Tibial nerve (tissue), 4 donors: ENCODE measurements around the gene INTS1. TPM values are rescaled to one million over a fixed set of nuclear protein-coding genes. Genes with fewer than 3 reads are reported as not detected.

Experiments used
- DNase-seq, 2 donors: peaks; one replicate each; pipeline ENCODE4 v3.0.0-alpha.2; 2019; ENCODE audit warnings: low spot score in 2 of 2
- H3K27ac ChIP-seq, 4 donors: fragments of 200-600 bp; sonication (generic) in 3 of 4; one replicate each; pipeline ENCODE4 v1.5.1; 2017 to 2019; ENCODE audit warnings: mild to moderate bottlenecking in 1 of 4
- H3K27me3 ChIP-seq, 2 donors: fragments of 200-600 bp; sonication (generic) in 1 of 2; one replicate each; pipeline versions ENCODE4 v1.5.1 to v1.6.0; 2017 to 2019
- H3K36me3 ChIP-seq, 3 donors: fragments of 200-600 bp; sonication (generic); one replicate each; pipeline ENCODE4 v1.5.1; 2018 to 2019
- H3K4me1 ChIP-seq, 4 donors: fragments of 200-600 bp; sonication (generic) in 3 of 4; one replicate each; pipeline ENCODE4 v1.5.1; 2017 to 2019
- H3K4me3 ChIP-seq, 4 donors: fragments of 200-600 bp; sonication (generic) in 3 of 4; one replicate each; pipeline ENCODE4 v1.5.1; 2017 to 2019; ENCODE audit warnings: mild to moderate bottlenecking in 1 of 4, moderate library complexity in 1 of 4
- H3K9me3 ChIP-seq, 4 donors: fragments of 200-600 bp; sonication (generic) in 3 of 4; one replicate each; pipeline ENCODE4 v1.5.1; 2017 to 2019
- EP300 ChIP-seq, 2 donors: sonication (generic); formaldehyde crosslinking; IDR thresholded peaks; one replicate each; pipeline ENCODE4 v1.6.1; 2017; ENCODE audit warnings: antibody characterized with exemption in 2 of 2, mild to moderate bottlenecking in 1 of 2
- POLR2A ChIP-seq, 2 donors: fragments of 450-650 bp; IDR thresholded peaks; one replicate each; pipeline ENCODE4 v1.6.1; 2017; ENCODE audit warnings: antibody characterized with exemption in 2 of 2, mild to moderate bottlenecking in 2 of 2, moderate library complexity in 2 of 2
- WGBS, 2 donors: methylation state at CpG; one replicate each; pipeline ENCODE4 v1.1.5; 2018; 5-methylcytosine and 5-hydroxymethylcytosine counted together
- total RNA-seq, 4 donors: library from RNA; depleted of rRNA; stranded (reverse); fragments of >200 nt; gene quantifications; one replicate each; pipeline ENCODE4 v1.1.0, GENCODE V29; 2016
- TF ChIP-seq, protein P1 (sequence below), 5 experiments: fragments of 200-600 bp in 3 of 5; fragments of 450-650 bp in 2 of 5; sonication (generic) in 3 of 5; IDR thresholded peaks; one replicate each; pipeline ENCODE4 v1.5.1; 2016 to 2019; ENCODE audit warnings: antibody characterized with exemption in 5 of 5, mild to moderate bottlenecking in 3 of 5, moderate library complexity in 2 of 5

The INTS1 gene
- total RNA-seq, 4 donors from 2014 or later, result 45.7 to 81.6 (median 52.3) TPM

DNA sequence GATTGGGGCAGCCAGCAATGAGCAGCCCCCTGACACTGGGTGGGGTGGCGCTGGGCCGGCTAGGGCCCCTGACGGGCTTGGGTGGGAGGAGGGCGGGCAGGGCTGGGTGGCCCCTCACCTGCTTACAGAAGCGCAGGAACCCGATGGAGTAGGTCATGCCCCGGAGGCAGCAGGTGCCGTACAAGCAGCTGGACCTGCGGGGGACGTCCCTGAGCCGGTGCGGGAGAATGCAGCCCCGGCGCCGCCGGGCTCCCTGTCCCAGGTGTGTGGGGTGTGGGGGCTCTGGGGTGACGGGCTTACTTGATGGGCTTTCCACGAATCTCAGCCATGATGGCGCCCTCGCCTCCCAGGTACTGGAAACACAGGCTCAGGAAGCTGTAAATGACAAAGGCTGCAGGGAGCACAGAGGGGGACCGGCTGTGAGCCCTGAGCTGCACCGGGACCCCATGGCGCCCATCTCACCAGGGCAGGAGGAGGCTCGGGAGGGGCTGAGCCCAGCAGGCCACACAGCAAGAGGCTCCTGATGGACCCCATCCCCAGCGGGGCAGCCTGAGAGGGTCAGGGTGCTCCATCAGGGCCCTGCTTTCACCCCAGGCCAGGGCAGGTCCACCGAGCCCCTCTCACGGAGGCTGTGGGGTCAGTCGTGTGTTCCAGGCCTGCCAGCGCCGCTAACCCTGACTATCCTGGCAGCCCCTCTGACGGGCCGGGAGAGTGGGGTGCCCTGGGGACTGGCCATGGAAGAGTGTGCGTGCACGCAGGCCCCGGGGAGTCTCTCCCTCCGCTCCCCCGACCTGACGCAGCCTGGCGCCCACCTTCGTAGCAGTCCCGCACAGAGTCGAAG is 46.0 kb upstream of the INTS1 start:
- DNase-seq, result no peak
- WGBS, 2 donors, result 81 to 84% methylated on average over 27 to 42 of the region's 42 CpGs
- Histone ChIP-seq H3K4me1 (peaks cover 0 to 4% (median 0%) of the 10 kb centered on the region in 4 donors), H3K9me3 (no peaks in the 10 kb centered on the region), H3K36me3 (peaks cover 0 to 9% (median 0%) of the 10 kb centered on the region in 3 donors), H3K27ac (no peak overlapping the region), H3K4me3 (no peak overlapping the region), H3K27me3 (no peaks in the 10 kb centered on the region)
- TF ChIP-seq, protein P1, sequence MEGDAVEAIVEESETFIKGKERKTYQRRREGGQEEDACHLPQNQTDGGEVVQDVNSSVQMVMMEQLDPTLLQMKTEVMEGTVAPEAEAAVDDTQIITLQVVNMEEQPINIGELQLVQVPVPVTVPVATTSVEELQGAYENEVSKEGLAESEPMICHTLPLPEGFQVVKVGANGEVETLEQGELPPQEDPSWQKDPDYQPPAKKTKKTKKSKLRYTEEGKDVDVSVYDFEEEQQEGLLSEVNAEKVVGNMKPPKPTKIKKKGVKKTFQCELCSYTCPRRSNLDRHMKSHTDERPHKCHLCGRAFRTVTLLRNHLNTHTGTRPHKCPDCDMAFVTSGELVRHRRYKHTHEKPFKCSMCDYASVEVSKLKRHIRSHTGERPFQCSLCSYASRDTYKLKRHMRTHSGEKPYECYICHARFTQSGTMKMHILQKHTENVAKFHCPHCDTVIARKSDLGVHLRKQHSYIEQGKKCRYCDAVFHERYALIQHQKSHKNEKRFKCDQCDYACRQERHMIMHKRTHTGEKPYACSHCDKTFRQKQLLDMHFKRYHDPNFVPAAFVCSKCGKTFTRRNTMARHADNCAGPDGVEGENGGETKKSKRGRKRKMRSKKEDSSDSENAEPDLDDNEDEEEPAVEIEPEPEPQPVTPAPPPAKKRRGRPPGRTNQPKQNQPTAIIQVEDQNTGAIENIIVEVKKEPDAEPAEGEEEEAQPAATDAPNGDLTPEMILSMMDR (IDR thresholded peaks at IDR 0.05), result no peak
- TF ChIP-seq POLR2A (IDR thresholded peaks at IDR 0.05), result no peak
- no peak for TF ChIP-seq EP300 (IDR thresholded peaks at IDR 0.05)

DNA sequence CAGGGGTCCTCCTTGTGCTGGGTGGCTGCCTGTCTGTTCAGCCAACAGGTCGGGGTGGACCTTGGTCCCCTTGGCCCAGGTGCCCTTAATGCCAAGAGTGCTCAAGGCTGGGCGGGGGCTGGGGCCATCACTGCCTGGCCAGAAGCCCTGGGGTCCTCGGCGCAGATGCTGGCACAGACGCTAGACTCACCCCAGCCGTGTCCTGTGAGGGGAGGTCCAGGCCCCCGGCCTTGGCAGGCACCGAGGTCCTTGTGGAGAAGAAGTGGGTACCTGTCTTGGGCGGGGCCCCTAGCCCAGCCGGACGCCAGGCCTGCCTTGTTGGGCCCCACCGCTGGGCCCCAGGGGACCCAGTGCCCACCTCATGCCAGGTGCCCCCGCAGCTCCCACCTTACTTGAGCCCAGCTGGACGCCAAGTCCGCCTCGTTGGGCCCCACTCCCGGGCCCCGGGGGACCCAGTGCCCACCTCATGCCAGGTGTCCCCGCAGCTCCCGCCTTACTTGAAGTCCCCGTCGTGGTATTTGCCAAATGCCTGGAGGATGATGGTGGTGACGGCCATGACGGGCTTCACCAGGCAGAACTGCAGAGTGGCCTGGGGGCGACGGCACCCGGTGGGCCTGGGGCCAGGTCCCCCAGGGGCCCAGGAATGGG is 45.3 kb upstream of the INTS1 start:
- WGBS, 2 donors, result 87 to 89% methylated on average over 20 to 27 of the region's 27 CpGs
- Histone ChIP-seq H3K36me3 (peaks cover 0 to 16% (median 0%) of the 10 kb centered on the region in 3 donors), H3K27ac (no peak overlapping the region), H3K9me3 (no peaks in the 10 kb centered on the region), H3K27me3 (no peaks in the 10 kb centered on the region), H3K4me3 (no peak overlapping the region), H3K4me1 (no peaks in the 10 kb centered on the region)
- DNase-seq, result no peak
- TF ChIP-seq EP300 (IDR thresholded peaks at IDR 0.05) (no peak), POLR2A (IDR thresholded peaks at IDR 0.05) (no peak)
- TF ChIP-seq, protein P1 (IDR thresholded peaks at IDR 0.05), result no peak

DNA sequence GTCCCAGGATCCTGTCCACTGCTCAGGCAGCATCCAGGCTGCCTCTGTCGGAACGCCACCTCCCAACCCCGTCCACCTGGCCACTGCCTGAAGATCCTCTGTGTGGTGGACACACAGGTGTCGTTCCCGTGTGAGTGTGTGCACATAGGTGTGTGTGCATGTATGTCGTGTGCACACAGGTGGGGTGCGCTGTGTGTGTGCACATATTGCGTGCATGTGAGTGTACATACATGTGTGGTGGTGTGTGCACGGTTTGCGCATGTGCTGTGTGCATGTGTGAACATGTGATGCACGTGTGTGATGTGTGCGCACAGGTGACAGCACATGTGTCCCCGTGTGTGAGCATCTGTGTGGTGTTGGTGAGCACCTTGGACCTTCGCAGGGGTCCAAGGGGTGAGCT is 44.8 kb upstream of the INTS1 start:
- DNase-seq, result no peak
- Histone ChIP-seq H3K4me1 (no peaks in the 10 kb centered on the region), H3K27ac (no peak overlapping the region), H3K36me3 (peaks cover 0 to 22% (median 0%) of the 10 kb centered on the region in 3 donors), H3K9me3 (no peaks in the 10 kb centered on the region), H3K27me3 (no peaks in the 10 kb centered on the region), H3K4me3 (no peak overlapping the region)
- WGBS, 2 donors, result 79 to 85% methylated on average over 14 of the region's 14 CpGs
- TF ChIP-seq, protein P1 (IDR thresholded peaks at IDR 0.05), result no peak
- TF ChIP-seq EP300 (IDR thresholded peaks at IDR 0.05), result no peak
- no peak for TF ChIP-seq POLR2A (IDR thresholded peaks at IDR 0.05)

DNA sequence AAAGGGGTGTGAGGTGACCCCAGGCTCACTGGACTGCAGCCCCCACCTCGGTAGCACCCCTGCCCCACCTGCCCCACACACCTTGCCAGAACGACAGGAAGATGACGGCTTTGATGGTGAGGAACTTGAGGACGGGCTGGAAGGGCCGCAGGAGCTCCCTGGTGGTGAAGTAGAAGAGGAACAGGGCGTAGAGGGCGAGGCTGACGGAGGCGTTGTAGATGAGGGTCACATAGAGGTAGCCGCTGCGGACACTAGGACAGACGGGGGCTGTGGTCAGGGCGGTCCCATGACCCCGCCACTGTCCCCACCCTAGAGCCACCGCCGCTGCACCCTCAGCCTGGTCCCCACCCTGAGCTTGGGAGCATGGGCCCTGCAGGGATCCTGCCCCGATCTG is 44.2 kb upstream of the INTS1 start:
- Histone ChIP-seq H3K4me1 (no peaks in the 10 kb centered on the region), H3K4me3 (no peak overlapping the region), H3K27ac (no peak overlapping the region), H3K27me3 (no peaks in the 10 kb centered on the region), H3K36me3 (peaks cover 0 to 27% (median 0%) of the 10 kb centered on the region in 3 donors), H3K9me3 (no peaks in the 10 kb centered on the region)
- DNase-seq, result no peak
- WGBS, 2 donors, result 71 to 76% methylated on average over 15 to 17 of the region's 17 CpGs
- TF ChIP-seq POLR2A (IDR thresholded peaks at IDR 0.05) (no peak), EP300 (IDR thresholded peaks at IDR 0.05) (no peak)
- TF ChIP-seq, protein P1 (IDR thresholded peaks at IDR 0.05), result no peak
